Trophoblast cell (in vitro differentiated cells and primary cell): Measurements from ENCODE around the gene CDY1B.
"Not testable (repeated sequence)": the region's sequence is repeated elsewhere in the genome, so short reads cannot be mapped to it uniquely, and the experiment has no call there.

Source experiments
- DNase-seq, 2 donors: peaks; one replicate each; pipeline ENCODE4 v3.0.0-alpha.2; 2016
- H2AFZ ChIP-seq: 2 replicates; pipeline ENCODE4 v1.6.1; 2013; ENCODE audit warnings: low read length, moderate library complexity, mild to moderate bottlenecking; ENCODE audit not compliant: insufficient read depth, poor library complexity
- H2AK5ac ChIP-seq: 2 replicates; pipeline ENCODE4 v1.6.1; 2013; ENCODE audit warnings: mild to moderate bottlenecking, low read length
- H2BK120ac ChIP-seq: 2 replicates; pipeline ENCODE4 v1.6.1; 2013; ENCODE audit warnings: low read length, mild to moderate bottlenecking, moderate library complexity; ENCODE audit not compliant: insufficient read depth, poor library complexity
- H2BK12ac ChIP-seq: 2 replicates; pipeline ENCODE4 v1.6.1; 2013; ENCODE audit warnings: mild to moderate bottlenecking, low read length, moderate library complexity
- H2BK5ac ChIP-seq: 2 replicates; pipeline ENCODE4 v1.6.1; 2013; ENCODE audit warnings: low read length, low read depth, moderate library complexity, mild to moderate bottlenecking; ENCODE audit not compliant: poor library complexity
- H3K14ac ChIP-seq: 2 replicates; pipeline ENCODE4 v1.6.1; 2013; ENCODE audit warnings: mild to moderate bottlenecking, low read length
- H3K18ac ChIP-seq: 2 replicates; pipeline ENCODE4 v1.6.1; 2013; ENCODE audit warnings: mild to moderate bottlenecking, low read length
- H3K23ac ChIP-seq: 2 replicates; pipeline ENCODE4 v1.6.1; 2013; ENCODE audit warnings: low read length
- H3K27ac ChIP-seq: 2 replicates; pipeline ENCODE4 v1.5.1; 2013; ENCODE audit warnings: low read depth, mild to moderate bottlenecking, inconsistent platforms, low read length, moderate library complexity
- H3K27me3 ChIP-seq: 2 replicates; pipeline ENCODE4 v1.6.1; 2013; ENCODE audit warnings: inconsistent platforms, mild to moderate bottlenecking, low read length, moderate library complexity; ENCODE audit not compliant: insufficient read depth
- H3K36me3 ChIP-seq, 2 experiments: 1 replicate in 1 of 2; 2 replicates in 1 of 2; pipeline ENCODE4 v1.6.1; 2013; ENCODE audit warnings: low read length in 2 of 2, mild to moderate bottlenecking in 2 of 2, moderate library complexity in 1 of 2; ENCODE audit not compliant: insufficient read depth in 2 of 2, control insufficient read depth in 1 of 2
- H3K4ac ChIP-seq: 2 replicates; pipeline ENCODE4 v1.6.1; 2013; ENCODE audit warnings: low read depth, mild to moderate bottlenecking, low read length, moderate library complexity
- H3K4me1 ChIP-seq, 2 experiments: 1 replicate in 1 of 2; 2 replicates in 1 of 2; pipeline ENCODE4 v1.6.1; 2013; ENCODE audit warnings: low read length in 2 of 2, mild to moderate bottlenecking in 2 of 2, moderate library complexity in 1 of 2; ENCODE audit not compliant: insufficient read depth in 2 of 2, control insufficient read depth in 1 of 2
- H3K4me2 ChIP-seq: 2 replicates; pipeline ENCODE4 v1.6.1; 2013; ENCODE audit warnings: inconsistent platforms, mild to moderate bottlenecking, low read length, moderate library complexity
- H3K4me3 ChIP-seq: 2 replicates; pipeline ENCODE4 v1.5.1; 2013; ENCODE audit warnings: mild to moderate bottlenecking, low read depth, low read length, inconsistent platforms
- H3K79me1 ChIP-seq: one replicate; pipeline ENCODE4 v1.6.1; 2013; ENCODE audit warnings: low read length
- H3K79me2 ChIP-seq: 2 replicates; pipeline ENCODE4 v1.6.1; 2013; ENCODE audit warnings: low read length, mild to moderate bottlenecking; ENCODE audit not compliant: control insufficient read depth, insufficient read depth, poor library complexity
- H3K9ac ChIP-seq: 2 replicates; pipeline ENCODE4 v1.6.1; 2013; ENCODE audit warnings: mild to moderate bottlenecking, low read length
- H3K9me3 ChIP-seq: 2 replicates; pipeline ENCODE4 v1.6.1; 2013; ENCODE audit warnings: low read depth, mild to moderate bottlenecking, control low read depth, inconsistent platforms, low read length; ENCODE audit not compliant: insufficient read depth
- H4K12ac ChIP-seq: 2 replicates; pipeline ENCODE4 v1.6.1; 2013; ENCODE audit warnings: low read depth, mild to moderate bottlenecking, low read length, moderate library complexity
- H4K8ac ChIP-seq: 2 replicates; pipeline ENCODE4 v1.6.1; 2013; ENCODE audit warnings: low read depth, mild to moderate bottlenecking, low read length, moderate library complexity
- H4K91ac ChIP-seq: one replicate; pipeline ENCODE4 v1.6.1; 2013; ENCODE audit warnings: low read depth, mild to moderate bottlenecking, low read length, moderate library complexity
- WGBS: extraction: QIAGEN DNeasy Blood & Tissue Kit; methylation state at CpG from one replicate; pipeline ENCODE4 v1.1.7; 2013; ENCODE audit warnings: missing lambda C conversion rate; ENCODE audit not compliant: insufficient read length, insufficient coverage; ENCODE audit errors: extremely low coverage; 5-methylcytosine and 5-hydroxymethylcytosine counted together

CDY1B gene

DNA sequence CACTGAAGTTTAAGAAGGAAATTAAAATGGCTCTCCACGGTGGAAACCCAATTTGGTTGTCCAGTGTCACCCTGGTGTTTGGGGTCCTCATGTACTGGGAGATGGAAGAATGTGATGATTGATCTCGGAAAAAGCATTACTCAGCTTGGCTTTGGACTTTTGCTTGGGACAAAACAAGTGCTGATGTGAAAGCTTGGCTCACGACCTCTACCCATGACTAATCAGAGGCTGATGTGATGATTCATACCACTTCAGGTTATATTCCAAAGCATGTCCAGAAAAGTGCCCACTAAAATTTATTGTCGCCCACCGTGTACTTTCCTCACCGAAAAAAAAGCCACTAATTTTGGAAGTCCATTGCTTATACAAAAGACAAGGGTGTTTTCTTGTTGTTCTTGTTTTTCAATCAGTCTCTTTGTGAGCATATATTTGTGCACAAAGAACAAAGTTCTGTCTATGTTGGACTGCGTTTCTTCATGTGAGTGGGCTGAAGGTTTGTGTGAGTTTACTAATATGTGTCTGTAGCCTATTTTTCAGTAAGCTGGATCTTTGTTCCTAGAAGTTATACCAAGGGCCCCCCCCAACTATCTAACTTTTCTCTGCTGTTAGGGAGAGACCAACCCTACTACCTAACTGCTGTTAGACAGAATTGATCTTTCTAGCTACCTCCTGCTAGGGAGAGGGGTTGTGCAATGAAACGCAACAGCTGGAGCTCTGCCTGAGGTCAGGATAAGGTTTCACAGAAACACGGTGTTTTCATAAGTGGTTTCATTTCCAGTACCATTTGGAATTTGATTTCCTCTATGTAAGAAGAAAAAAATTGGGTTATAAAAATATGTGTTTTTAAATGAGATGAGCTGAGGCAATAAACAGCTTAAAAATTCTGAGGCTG is 21.4 kb downstream of the CDY1B start:
- H4K91ac ChIP-seq, H2BK120ac ChIP-seq, H3K14ac ChIP-seq, H2AK5ac ChIP-seq, H3K4me1 ChIP-seq, H2BK5ac ChIP-seq, H3K36me3 ChIP-seq, H3K23ac ChIP-seq, H3K4me3 ChIP-seq, H2AFZ ChIP-seq, H3K27me3 ChIP-seq, H3K18ac ChIP-seq, H3K79me2 ChIP-seq, H3K9me3 ChIP-seq, H2BK12ac ChIP-seq, H4K12ac ChIP-seq, H3K4ac ChIP-seq, H3K4me2 ChIP-seq, H3K79me1 ChIP-seq, H4K8ac ChIP-seq, H3K9ac ChIP-seq, H3K27ac ChIP-seq, DNase-seq: not testable (repeated sequence)
- no CpG with 5 or more reads among the region's 9 CpGs for WGBS
